Mononuclear cell (primary cell): ENCODE measurements around the gene CRYBB2. TPM values are rescaled to one million over a fixed set of nuclear protein-coding genes. Genes with fewer than 3 reads are reported as not detected.
"Not testable (repeated sequence)": the region's sequence is repeated elsewhere in the genome, so short reads cannot be mapped to it uniquely, and the experiment has no call there.

Source experiments
- H3K27me3 ChIP-seq: 2 replicates; pipeline ENCODE4 v1.6.0; 2011; ENCODE audit warnings: low read length, control low read depth; ENCODE audit not compliant: insufficient read depth
- H3K4me1 ChIP-seq: 2 replicates; pipeline ENCODE4 v1.5.1; 2011; ENCODE audit warnings: mild to moderate bottlenecking, low read length, control low read depth; ENCODE audit not compliant: insufficient read depth
- H3K4me3 ChIP-seq: 2 replicates; pipeline ENCODE4 v1.5.1; 2011; ENCODE audit warnings: mild to moderate bottlenecking, low read length, moderate library complexity
- H3K9me3 ChIP-seq: 2 replicates; pipeline ENCODE4 v1.5.1; 2011; ENCODE audit warnings: low read depth, mild to moderate bottlenecking, control low read depth, low read length
- total RNA-seq: library from RNA; depleted of rRNA; stranded (reverse); fragments of >200 nt; gene quantifications from one replicate; pipeline ENCODE4 v1.2.3, GENCODE V29; 2012

CRYBB2 gene, protein sequence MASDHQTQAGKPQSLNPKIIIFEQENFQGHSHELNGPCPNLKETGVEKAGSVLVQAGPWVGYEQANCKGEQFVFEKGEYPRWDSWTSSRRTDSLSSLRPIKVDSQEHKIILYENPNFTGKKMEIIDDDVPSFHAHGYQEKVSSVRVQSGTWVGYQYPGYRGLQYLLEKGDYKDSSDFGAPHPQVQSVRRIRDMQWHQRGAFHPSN
- not detected for total RNA-seq

DNA sequence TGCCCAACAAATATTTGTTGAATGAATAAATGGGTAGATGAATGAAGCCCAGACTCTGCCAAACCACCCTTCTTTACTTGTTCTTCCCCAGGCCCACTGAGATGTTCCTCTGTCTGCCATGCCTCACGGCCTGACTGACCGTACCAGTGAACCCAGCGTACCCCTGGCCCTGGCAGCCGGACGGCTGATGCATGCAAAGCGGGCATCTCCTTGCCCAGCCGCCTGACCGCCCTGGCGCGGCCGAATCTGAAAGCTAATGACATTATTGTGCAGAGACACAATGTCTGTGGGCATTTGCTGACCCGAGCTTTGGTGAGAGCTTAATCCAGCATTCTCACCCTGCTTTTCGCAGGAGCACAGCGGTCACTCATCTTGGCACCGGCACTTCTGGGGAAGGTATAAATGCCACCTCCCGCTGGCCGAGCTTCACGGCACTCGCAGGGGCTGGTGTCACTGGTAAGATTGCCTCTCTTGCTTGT, at the start of gene CRYBB2:
CRYBB2 (plus strand) TSS at position 429 of the 479 bp plus-strand sequence. CDS start 1,791 bp downstream, outside the sequence.
- Histone ChIP-seq H3K4me1 (no peaks in the 10 kb centered on the region), H3K9me3 (no peaks in the 10 kb centered on the region), H3K27me3 (no peaks in the 10 kb centered on the region), H3K4me3 (no peak within 1 kb of the TSS)

DNA sequence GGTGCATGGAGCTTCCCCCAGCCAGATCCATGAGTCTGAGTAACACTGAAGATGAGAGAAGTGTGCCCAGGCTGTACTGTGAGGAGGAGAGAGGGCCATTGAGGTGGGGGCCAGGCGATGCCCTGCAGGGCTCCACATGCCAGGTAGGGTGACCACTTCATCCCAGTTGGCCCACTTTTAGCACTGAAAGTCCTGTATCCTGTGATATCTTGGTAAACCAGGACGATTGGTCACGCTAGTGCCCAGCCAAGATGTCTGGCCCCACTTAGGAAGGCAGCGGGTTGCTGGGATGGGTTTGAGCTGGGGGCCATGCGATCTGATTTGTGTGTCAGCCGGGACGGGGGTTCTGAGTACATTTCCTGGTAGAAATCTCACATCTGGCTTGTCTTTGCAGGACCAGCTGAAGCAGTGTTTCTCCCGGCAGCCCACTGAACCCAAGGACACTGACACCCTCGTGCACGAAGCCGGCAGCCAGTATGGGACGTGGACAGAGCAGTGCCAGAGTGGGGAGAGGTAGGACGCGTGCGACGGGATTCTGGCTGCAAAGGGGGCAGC, 48.9 kb upstream of the CRYBB2 start:
- H3K27me3 ChIP-seq, result no peaks in the 10 kb centered on the region

GRCh38 chr22:25172153-25172552, 47.3 kb upstream of the CRYBB2 start:
- Histone ChIP-seq H3K4me3 (no peak overlapping the region), H3K4me1 (no peaks in the 10 kb centered on the region), H3K9me3 (no peaks in the 10 kb centered on the region), H3K27me3 (no peaks in the 10 kb centered on the region)

More for the DNA sequence above, 48.9 kb upstream of the CRYBB2 start:
- no peak overlapping the region for H3K4me3 ChIP-seq
- H3K9me3 ChIP-seq, result no peaks in the 10 kb centered on the region
- H3K4me1 ChIP-seq, result no peaks in the 10 kb centered on the region

GRCh38 chr22:25174156-25174887, 45.1 kb upstream of the CRYBB2 start:
- H3K9me3 ChIP-seq, result no peaks in the 10 kb centered on the region
- no peak overlapping the region for H3K4me3 ChIP-seq
- no peaks in the 10 kb centered on the region for H3K27me3 ChIP-seq
- H3K4me1 ChIP-seq, result no peaks in the 10 kb centered on the region

DNA sequence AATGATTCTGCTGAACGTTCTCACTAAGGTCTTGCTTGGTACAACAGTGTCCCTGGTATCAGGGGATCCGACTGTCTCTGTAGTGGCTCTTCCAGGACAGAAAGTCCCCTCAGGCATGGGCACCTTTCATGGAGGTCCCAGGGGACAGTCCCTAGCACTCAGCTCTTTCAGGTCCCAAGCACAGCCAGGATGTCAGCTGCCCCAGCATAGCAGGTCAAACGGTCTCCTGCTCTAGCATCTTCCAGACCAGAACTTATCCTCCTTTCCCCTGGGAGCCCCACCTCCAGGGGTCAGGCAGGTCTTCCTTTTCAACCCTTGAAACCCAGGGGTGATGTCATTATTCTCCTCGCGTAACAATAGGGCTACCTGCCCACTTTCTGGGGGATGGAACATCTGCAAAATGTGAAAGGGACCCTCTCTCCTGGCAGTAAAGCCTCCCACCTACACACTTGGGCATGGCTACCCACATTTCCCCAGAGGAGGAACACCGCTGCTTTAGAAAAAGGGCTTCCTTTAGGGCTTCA, 44.5 kb upstream of the CRYBB2 start:
- Histone ChIP-seq H3K9me3 (no peaks in the 10 kb centered on the region), H3K27me3 (no peaks in the 10 kb centered on the region), H3K4me1 (no peaks in the 10 kb centered on the region), H3K4me3 (no peak overlapping the region)

- Histone ChIP-seq H3K9me3 (no peaks in the 10 kb centered on the region), H3K4me3 (no peak overlapping the region), H3K27me3 (no peaks in the 10 kb centered on the region), H3K4me1 (no peaks in the 10 kb centered on the region)
These were observed 43.3 kb upstream of the CRYBB2 start for GRCh38 chr22:25176175-25176574.

GRCh38 chr22:25176799-25177198, 42.6 kb upstream of the CRYBB2 start:
- Histone ChIP-seq H3K9me3 (no peaks in the 10 kb centered on the region), H3K4me3 (no peak overlapping the region), H3K27me3 (no peaks in the 10 kb centered on the region), H3K4me1 (no peaks in the 10 kb centered on the region)

DNA sequence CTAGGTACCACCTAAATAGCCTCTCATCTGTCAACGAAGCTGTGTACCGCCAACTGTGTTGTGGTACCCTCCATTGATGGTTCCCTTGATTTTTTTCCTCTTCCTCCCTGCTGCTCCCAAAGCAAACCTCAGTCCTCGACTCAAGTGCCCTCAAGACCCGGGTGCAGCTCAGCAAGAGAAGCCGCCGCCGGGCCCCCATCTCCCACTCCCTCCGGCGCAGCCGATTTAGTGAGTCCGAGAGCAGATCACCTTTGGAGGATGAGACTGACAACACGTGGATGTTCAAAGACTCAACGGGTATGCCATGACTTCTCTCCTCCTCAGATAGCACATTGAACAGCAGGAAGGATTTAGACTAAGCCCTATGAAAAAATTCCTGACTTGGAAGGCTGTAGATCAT, 42.2 kb upstream of the CRYBB2 start:
- Histone ChIP-seq H3K4me3 (no peak overlapping the region), H3K4me1 (no peaks in the 10 kb centered on the region), H3K9me3 (no peaks in the 10 kb centered on the region), H3K27me3 (no peaks in the 10 kb centered on the region)

DNA sequence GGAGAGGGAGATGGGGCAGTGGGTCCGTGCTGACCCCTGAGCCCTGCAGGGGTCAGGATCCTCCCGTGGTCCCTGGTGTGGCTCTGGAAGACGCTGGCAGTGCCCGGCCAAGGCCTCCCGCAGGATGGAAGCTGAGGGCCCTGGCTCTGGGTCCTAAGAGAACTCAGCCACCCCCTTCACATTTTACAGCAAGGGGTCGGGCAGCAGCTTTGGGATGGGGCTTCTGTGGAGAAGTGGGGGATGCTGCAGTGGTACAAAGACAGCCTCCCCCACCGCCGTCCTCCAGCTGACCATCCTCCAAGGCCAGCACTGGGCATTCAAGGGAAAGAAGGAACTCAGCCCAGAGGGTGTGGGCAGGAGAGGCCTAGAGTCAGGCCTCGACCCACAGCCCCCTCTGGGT, 41.5 kb upstream of the CRYBB2 start:
- H3K9me3 ChIP-seq, result no peaks in the 10 kb centered on the region
- H3K27me3 ChIP-seq, result no peaks in the 10 kb centered on the region
- no peaks in the 10 kb centered on the region for H3K4me1 ChIP-seq
- H3K4me3 ChIP-seq, result no peak overlapping the region

DNA sequence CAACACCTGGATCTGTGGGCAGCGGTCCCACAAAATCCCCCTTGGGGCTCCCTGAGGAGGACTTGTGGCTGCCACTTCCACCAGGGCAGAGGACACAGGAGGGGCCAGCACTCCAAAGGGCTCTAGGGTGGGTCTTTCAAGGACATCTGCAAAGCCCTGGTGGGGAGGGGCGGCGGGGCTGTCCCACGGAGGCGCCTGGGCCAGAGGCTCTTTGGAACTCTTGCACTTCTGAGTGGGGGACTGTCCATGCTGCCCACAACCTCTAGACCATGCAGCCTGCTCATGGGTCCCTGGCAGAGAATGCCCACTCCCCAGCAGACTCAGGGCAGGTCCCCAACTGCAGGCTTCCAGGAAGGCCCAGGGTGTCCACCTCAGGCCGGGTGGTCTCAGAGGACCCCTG, 41.1 kb upstream of the CRYBB2 start:
- not testable (repeated sequence) for H3K27me3 ChIP-seq, H3K4me1 ChIP-seq, H3K4me3 ChIP-seq, H3K9me3 ChIP-seq

- H3K4me3 ChIP-seq, H3K4me1 ChIP-seq, H3K9me3 ChIP-seq, H3K27me3 ChIP-seq: not testable (repeated sequence)
These were observed 40.4 kb upstream of the CRYBB2 start for GRCh38 chr22:25178869-25179631.

GRCh38 chr22:25182131-25183110, 37.0 kb upstream of the CRYBB2 start:
- Histone ChIP-seq H3K9me3 (no peaks in the 10 kb centered on the region), H3K4me1 (no peaks in the 10 kb centered on the region), H3K27me3 (no peaks in the 10 kb centered on the region), H3K4me3 (no peak overlapping the region)

DNA sequence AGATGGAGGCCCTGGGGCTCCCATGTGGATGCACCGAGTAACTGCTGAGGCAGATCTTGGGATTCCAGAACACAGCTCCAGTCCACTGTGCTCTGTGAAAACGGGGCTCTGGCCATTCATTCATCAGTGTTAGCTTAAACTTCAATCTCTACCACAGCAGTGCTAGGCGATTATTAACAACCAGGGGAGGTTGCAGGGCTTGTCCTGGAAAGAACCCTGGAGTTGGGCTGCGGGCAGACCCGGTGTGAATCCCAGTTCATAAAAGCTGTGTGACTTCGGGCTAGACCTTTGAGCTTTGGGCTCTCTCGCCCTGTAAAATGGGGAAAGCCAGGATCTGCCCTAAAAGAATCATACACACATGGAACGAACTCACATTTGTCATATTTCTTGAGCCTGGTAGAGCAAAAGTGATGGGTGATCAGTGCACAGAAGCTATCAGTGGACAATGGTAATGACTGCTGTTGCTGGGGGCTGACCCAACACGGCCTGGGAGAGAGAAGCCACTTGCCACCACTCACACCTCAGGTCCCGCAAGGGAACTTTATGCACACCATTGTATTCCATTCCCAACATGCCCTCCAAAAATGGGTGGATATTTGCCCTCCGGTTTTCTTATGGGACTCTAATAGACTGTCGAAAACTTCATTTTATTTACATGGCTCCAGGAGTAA, 35.4 kb upstream of the CRYBB2 start:
- H3K27me3 ChIP-seq, result no peaks in the 10 kb centered on the region
- no peak overlapping the region for H3K4me3 ChIP-seq
- H3K4me1 ChIP-seq, result no peaks in the 10 kb centered on the region
- H3K9me3 ChIP-seq, result no peaks in the 10 kb centered on the region

- no peaks in the 10 kb centered on the region for H3K4me1 ChIP-seq
- no peak overlapping the region for H3K4me3 ChIP-seq
- H3K27me3 ChIP-seq, result no peaks in the 10 kb centered on the region
- no peaks in the 10 kb centered on the region for H3K9me3 ChIP-seq
These were observed 33.3 kb upstream of the CRYBB2 start for GRCh38 chr22:25186140-25186539.
